Activated CD8-positive, alpha-beta memory T cell treated with anti-CD3 and anti-CD28 coated beads, Interleukin-2, amount 50 U/mL, for 48 hours (primary cell): ENCODE measurements around the gene HNF1B.
"Not testable (repeated sequence)": the region's sequence is repeated elsewhere in the genome, so short reads cannot be mapped to it uniquely, and the experiment has no call there.

ENCODE experiments used
- DNase-seq: peaks from one replicate; pipeline ENCODE4 v3.0.0-alpha.2; 2020

HNF1B gene

DNA sequence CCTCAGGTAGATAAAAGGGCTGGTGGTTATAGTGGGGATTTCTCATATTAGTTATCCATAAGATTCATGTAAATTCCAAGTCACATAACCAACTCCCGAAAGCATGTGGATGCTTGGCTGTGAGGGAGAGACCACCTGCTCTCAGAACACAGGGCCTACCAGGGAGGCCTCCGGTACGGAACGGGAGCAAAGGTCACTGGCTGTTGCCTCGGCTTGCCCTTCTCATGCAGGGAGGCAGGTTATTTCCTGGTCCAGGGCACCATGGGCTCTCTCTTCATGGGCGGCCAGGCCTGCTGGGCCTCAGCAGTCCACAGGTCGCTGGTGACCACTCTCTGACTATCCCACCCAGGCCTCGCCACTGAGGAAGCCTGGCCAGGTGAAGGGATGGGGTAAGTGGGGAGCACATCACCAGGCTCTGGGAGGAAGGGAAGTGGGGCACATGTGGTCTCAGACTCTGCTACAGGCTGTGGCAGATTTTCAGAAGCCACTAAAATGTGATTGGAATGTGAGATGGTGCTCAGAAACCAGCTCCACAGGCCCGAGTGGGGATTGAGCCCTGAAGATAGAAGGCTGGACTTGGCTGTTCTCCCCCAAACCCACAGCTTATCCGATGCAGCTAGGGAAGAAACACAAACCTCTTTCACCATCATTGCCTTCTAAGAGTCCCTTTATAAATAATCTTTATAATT is 45.4 kb downstream of the HNF1B start:
- no peak for DNase-seq

DNA sequence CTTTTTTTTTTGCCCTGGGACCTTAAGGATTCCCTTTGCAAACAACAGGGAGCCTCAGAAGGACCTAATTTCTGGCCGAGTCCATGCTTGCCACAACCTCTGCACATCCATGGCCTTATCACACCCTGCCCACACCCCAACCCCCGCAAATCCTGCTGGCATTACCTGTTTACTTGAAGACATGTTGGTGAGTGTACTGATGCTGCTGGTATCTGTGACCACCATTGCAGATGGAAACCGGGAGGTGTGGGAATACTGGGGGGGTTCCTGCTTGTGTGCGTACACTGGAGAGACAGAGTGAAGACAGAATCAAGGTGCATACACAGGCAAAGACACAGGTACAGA is 46.0 kb downstream of the HNF1B start:
- no peak for DNase-seq

DNA sequence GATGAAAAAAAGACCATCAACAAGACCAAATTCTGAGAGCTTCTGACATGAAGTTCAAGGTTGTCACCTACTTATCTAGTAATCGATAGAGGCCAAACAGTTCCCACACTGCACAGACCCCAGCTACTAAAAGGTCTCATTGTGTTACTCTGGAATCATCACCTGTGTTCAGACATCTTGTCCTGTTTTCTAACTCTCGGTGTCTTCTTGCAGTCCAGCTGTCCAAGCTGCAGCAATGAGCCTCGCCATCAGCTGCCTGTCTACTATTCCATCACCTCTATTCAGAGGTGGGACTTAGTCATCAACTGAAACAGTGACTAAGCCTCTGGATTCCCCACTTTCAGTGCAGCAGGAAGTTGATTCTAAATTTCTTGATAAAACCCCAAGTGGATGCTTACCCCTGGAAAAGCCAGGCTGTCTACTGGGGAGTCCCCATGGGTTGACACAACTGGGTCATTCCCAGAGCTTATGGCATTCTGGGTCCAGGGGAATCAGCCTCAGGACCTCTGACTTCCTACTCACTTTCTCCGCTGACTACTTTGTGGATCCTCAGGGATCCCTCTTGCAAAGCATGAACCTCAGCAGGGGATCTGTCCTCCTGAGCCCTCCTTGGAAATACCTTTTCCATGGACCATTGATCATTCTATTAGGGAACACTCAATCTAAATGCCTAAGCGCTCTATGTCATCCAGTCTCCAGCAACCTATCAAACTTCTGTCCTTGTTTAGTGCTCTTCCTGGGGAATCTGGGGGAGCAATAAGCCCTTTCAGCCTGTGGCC is 46.5 kb downstream of the HNF1B start:
- DNase-seq, result no peak

DNA sequence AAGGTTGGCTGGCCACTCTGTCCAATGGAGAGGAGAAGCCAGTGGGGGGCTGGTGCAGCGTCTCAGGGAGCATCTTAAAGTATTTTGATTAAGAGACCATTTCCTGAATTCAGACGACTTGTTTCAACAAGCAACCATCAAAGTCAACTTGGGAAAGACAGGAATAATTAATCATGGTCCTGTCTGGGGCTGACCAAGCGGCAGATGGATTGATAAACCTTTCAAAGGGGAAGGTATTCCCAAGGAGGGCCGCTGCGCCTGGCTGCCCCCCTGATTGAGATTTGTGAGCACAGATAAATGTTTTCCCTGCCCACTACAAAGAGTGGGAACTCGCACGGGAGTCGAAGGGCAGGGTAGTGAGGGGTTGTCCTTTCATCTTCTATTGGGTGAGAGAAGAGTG is 47.5 kb downstream of the HNF1B start:
- no peak for DNase-seq

GRCh38 chr17:37696366-37696765 is 48.5 kb downstream of the HNF1B start:
- no peak for DNase-seq

DNA sequence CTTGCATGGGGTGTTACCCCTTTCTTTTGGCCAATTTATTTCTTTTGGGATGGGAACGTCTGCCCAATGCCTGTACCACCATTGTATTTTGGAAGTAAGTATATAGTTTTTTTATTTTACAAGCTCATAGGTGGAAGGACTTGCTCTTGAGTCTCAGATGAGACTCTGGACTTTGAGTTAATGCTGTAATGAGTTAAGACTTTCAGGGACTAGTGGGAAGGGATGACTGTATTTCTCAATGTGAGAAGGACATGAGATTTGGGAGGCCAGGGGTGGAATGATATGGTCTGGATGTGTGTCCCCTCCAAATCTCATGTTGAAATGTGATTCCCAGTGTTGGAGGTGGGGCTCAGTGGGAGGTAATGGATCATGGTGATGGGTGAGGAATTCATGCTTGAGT is 49.1 kb downstream of the HNF1B start:
- DNase-seq, result no peak

GRCh38 chr17:37694734-37695133 is 50.1 kb downstream of the HNF1B start:
- no peak for DNase-seq

- DNase-seq, result no peak
Measured at GRCh38 chr17:37693328-37693727, 51.5 kb downstream of the HNF1B start.

DNA sequence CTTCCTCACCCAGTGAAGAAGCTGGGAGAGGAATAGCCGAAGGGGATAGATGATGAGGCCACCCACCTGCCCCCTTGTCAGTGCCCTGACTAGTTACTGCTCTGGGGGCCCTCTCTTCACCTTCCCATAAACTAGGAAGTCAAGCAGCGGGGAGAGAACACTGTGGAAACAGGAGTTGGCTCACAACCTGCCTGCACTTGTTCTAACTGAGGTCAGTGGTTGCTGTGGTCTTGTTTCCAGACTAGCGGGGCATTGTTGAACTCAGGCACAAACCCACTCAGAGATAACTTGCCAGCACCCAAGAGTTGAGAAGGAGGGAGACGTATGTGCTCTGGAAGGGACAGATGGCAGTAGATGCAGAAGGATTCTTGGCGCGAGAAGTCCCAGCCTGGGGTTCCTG is 53.1 kb downstream of the HNF1B start:
- no peak for DNase-seq

DNA sequence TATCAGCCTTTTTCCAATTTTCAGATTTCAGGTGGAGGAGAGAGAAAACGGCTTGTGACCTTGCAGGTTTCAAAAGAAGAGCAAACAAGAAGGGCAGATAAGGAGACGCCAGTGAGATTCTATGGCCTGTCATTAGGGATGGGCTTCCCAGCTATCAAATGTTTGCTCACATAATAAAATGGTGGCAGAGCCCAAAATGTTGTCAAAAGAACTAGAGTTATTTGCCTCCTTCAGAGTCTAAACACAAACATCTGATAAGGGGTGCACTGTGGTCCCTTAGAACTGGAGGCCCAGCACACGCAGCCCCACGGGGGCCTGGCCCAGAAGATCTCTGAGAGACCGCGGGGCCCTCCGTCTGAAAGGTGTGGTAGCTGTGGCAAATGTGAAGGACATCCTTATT is 55.5 kb downstream of the HNF1B start:
- no peak for DNase-seq

DNA sequence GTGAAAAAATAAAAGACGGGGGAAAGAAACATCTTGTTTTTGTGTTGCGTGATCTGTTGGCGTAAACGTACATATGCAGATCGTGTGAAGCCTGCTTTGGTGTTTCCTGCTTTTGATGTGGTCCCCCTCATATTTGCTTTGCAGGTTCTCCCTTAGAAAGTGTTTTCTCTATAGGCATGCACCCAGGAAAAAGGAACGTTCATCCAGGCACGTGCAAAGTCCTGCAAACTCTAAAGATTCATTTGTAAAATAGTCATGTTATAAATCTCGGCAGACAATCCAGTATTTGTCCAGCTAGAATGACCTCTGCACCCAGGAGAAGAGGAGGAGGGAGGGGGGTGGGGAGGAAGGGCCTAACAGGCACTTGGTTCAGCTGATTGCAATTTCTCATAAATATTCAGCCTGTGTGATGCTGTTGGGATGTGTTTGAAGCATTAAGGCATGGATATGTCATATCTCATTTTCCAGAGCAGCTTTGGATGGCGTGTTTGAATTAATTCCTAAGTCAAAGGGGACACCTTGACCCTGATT is 61.3 kb downstream of the HNF1B start:
- no peak for DNase-seq

DNA sequence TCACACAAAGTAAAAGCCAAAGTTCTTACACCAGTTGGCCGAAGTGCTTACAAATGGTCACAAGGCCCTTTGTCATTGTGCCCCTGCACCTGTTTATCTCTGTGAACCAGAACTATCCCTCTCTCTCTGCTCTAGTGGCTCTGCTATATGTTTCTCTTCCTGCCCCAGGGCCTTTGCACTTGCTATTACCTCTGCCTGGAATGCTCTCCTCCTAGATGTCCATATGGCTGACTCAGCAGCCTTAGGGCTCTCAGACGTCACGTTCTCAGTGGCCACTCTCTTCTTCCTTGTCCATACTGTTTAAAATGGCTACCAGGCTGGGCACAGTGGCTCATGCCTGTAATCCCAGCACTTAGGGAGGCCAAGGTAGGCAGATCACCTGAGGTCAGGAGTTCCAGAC is 62.9 kb downstream of the HNF1B start:
- DNase-seq, result no peak

GRCh38 chr17:37679995-37680394 is 64.9 kb downstream of the HNF1B start:
- not testable (repeated sequence) for DNase-seq

GRCh38 chr17:37678036-37678435 is 66.8 kb downstream of the HNF1B start:
- DNase-seq, result no peak

DNA sequence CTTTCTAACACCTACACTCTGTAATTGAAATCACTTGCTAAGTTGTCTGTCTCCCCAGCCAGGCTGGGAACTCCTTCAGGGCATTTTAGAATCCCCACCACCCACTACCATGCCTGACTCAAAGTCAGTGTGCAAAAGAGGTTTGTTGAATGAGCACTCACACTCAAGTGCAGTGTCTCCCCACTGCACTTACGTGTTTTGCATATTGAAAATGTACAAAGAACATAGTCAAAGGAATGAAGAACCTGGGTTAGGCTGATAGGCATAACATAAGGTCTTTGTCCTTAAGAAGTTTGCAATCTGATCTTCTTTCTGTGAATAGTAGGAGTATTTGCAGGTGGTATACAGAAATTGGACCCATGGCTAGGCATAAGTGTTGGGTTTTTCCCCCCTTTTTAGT is 67.8 kb downstream of the HNF1B start:
- DNase-seq, result no peak

DNA sequence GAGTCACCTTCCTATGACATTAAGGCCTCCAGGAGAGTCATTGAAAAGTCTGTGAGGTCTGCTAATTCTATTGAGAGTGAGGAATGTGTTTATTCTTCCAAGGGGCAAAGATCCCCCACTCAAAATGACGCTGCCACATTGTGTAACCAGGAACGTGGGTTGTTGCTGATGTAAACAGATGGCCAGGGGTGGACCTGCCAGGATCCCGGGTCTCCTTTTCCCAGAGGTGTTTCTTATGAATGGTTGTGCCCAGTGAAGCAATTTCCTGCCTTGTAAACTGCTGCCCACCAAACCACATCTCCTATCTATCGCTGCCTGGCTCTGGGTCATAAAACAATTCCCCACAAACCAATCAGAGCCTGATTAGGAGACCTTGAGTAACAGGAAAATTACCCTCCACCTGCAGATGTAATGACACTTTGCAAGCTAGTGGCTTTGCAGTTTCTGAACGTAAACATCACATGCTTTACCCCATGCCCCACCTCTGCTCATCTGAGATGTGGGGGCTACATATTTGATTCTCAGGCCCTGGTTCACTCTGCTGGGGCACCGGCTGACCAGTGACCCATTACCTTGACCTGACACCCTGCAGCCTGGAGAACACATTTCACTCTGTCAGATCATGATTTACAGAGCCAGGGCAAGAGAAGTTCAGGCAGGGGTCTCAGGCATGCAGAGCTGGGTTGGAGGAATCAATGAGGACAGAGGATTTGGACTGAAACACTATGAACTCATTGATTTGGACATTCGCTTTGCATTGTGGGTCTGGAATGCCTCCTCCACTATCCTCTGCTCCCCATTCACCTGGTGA is 68.5 kb downstream of the HNF1B start:
- DNase-seq, result no peak

DNA sequence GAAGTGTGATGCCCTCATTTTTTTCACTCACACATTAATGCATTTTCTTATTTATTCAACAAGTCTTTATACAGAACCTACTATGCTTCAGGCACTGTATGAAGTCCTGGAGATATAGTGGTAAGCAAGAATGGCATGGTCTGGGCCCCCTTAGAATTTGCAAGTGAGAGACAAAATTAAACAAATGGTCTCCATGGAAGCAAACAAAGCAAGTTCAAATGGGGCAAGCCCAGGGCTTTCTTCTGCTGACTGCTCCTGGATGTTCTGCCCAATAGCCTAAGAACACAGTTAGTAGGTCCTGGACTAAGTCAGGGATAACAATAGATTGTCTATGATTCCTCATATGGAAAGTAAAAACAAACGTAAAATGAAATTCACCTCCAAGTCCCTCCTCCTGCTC is 70.3 kb downstream of the HNF1B start:
- DNase-seq, result no peak

DNA sequence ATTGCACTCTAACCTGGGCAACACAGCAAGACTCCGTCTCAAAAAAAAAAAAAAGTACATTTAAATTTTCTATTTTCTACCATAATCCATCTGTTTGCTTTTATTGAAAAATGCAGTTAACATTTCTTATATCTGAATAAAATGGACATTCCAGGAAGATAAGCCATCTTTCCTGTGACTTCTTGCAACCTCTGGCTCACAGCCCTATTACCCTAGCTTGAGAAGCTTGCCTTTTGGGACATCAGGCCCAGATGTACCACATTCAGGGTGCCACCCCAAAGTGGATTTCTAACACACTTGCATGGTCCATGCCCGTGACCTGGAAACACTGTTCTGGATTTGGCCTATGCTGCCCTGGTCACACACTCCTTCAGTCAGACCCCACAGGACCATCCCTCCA is 71.5 kb downstream of the HNF1B start:
- no peak for DNase-seq

DNA sequence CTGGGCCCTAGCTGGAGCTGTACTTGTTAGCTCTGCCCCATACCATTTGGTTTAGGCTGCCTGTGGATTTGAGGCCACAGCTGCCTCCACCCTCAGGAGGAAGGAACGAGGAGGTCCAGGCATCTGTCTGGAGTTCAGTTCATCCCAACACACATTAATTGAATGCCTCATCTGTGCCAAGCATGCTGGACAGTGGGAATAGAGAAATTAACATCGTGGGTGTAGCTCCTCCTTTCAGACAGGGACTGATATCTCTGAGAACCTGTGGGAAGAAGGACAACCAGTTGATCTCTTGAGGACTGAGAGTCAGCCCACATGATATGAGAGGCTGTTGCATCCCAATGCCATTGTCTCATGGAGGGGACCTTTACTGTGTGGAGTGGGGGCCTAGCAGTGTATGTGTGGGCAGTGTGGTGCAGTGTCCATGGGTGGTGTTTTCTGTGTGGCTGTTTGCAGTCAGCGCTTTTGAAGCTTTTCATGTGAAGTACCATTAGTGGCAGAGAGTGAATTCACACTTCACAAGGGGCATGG is 72.2 kb downstream of the HNF1B start:
- DNase-seq, result no peak

DNA sequence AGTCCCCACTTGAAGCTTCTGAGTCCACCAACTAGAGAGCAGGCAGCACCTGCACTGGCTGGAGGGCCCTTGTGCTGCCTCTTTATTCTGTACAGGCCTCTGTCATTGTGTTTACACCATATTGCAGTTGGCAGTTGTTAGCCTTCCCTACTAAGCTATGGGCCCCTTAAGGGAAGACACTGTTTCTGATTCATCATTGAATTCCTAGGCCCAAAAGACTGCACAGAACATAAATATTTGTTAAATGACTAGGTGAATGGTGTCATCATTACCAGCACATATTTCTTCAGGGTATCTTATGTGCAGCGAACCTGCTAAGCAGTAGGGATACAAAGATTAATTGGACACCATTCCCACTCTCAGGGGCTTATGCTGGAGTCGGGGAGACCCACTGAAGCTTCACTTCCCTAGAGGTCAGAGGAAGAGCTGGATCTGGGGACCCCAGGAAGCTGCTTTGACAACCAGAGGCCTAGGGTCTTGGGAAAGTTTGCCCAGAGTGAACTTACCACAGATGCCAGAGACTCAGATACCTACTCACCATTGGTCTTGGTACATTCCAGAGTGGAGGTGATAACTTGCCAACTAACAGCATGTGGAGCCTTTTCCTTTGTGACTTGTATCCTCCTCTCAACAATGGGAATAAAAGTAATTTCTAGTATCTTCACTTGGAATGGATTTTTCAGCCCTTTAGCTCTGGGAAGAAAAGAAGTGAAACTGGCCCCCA is 72.9 kb downstream of the HNF1B start:
- no peak for DNase-seq

DNA sequence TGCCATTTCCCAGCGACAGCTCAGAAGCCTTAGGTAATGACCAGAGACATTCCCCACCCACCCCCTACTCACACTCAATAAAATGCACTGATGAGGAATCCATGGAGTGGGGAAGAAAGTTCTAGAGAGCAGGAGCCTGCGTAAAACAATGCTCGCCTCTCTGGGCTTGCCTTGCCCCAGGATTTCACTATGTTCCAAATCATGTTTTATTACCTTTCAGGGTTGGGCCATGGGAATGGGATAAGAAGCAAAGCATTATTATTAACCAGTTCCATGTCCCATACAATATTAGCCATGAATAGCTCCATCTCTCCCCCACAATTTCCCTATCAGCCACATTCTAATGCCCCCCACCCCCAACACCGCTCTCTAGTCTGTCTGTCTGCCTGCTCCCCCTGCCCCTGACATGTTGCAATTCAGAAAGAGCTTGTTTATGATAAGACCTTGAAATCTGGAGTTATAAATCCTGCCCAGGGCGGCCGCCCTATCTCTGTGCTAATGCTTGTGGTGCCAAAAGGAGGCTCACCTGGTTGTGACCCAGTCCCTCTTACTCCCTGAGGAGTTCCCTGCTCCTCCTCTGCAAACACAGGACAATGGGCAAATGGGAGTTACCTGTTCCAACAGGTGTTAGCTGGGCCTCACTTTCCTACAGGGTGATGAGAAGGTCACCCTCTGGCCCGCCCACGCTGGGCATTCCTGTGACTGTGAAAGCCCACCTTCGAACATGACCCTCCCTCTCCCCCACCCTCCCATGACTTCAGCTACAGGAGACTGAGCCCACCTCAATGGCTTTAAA is 73.6 kb downstream of the HNF1B start:
- DNase-seq, result no peak

GRCh38 chr17:37667039-37667438 is 77.8 kb downstream of the HNF1B start:
- no peak for DNase-seq
